Astrocyte (in vitro differentiated cells and primary cell): ENCODE data around the gene ATP13A2. TPM values are rescaled to one million over a fixed set of nuclear protein-coding genes. Genes with fewer than 3 reads are reported as not detected.

Source experiments
- DNase-seq: peaks from one replicate; pipeline ENCODE4 v3.0.0-alpha.2; 2010; ENCODE audit warnings: low read depth
- FAIRE-seq: peaks from 2 replicates; lab custom pipeline; 2011; peaks lifted over from hg19 to GRCh38; lab: Jason Lieb, UNC
- H2AFZ ChIP-seq: 2 replicates; pipeline ENCODE4 v1.6.0; 2012; ENCODE audit warnings: low read depth, low read length, inconsistent platforms
- H3K27ac ChIP-seq: 2 replicates; pipeline ENCODE4 v1.5.1; 2011; ENCODE audit warnings: low read depth, low read length, inconsistent platforms
- H3K27me3 ChIP-seq: 2 replicates; pipeline ENCODE4 v1.6.0; 2011; ENCODE audit warnings: low read length, inconsistent platforms; ENCODE audit not compliant: insufficient read depth
- H3K36me3 ChIP-seq: 2 replicates; pipeline ENCODE4 v1.5.1; 2011; ENCODE audit warnings: low read length, inconsistent platforms; ENCODE audit not compliant: insufficient read depth
- H3K4me1 ChIP-seq: 2 replicates; pipeline ENCODE4 v1.5.1; 2011; ENCODE audit warnings: low read length, inconsistent platforms; ENCODE audit not compliant: insufficient read depth
- H3K4me2 ChIP-seq: 2 replicates; pipeline ENCODE4 v1.6.0; 2012; ENCODE audit warnings: low read length, inconsistent platforms
- H3K4me3 ChIP-seq: 2 replicates; pipeline ENCODE4 v1.5.1; 2011; ENCODE audit warnings: low read depth, mild to moderate bottlenecking, low read length, inconsistent platforms; ENCODE audit not compliant: insufficient read depth
- H3K79me2 ChIP-seq: 2 replicates; pipeline ENCODE4 v1.6.0; 2012; ENCODE audit warnings: mild to moderate bottlenecking, low read length, inconsistent platforms; ENCODE audit not compliant: insufficient read depth
- H3K9ac ChIP-seq: 2 replicates; pipeline ENCODE4 v1.6.0; 2012; ENCODE audit warnings: mild to moderate bottlenecking, low read length, inconsistent platforms
- H3K9me3 ChIP-seq: 2 replicates; pipeline ENCODE4 v1.5.1; 2012; ENCODE audit warnings: low read depth, mild to moderate bottlenecking, low read length, inconsistent platforms; ENCODE audit not compliant: insufficient read depth
- H4K20me1 ChIP-seq: 2 replicates; pipeline ENCODE4 v1.6.0; 2012; ENCODE audit warnings: low read length, inconsistent platforms; ENCODE audit not compliant: insufficient read depth
- H3K27ac Mint-ChIP-seq: one replicate; pipeline ENCODE4 v1.8.0; 2021; ENCODE audit warnings: mild to moderate bottlenecking, mixed read lengths; ENCODE audit not compliant: unreplicated experiment
- H3K27me3 Mint-ChIP-seq: one replicate; pipeline ENCODE4 v1.8.0; 2021; ENCODE audit warnings: low read depth, mixed read lengths; ENCODE audit not compliant: unreplicated experiment
- H3K36me3 Mint-ChIP-seq: one replicate; pipeline ENCODE4 v1.8.0; 2021; ENCODE audit warnings: low read depth, mixed read lengths; ENCODE audit not compliant: unreplicated experiment
- H3K4me1 Mint-ChIP-seq: one replicate; pipeline ENCODE4 v1.8.0; 2021; ENCODE audit warnings: low read depth, mixed read lengths; ENCODE audit not compliant: unreplicated experiment
- H3K4me3 Mint-ChIP-seq: one replicate; pipeline ENCODE4 v1.8.0; 2021; ENCODE audit warnings: mild to moderate bottlenecking, moderate library complexity, mixed read lengths; ENCODE audit not compliant: unreplicated experiment
- H3K9me3 Mint-ChIP-seq: one replicate; pipeline ENCODE4 v1.8.0; 2021; ENCODE audit warnings: mild to moderate bottlenecking, mixed read lengths; ENCODE audit not compliant: unreplicated experiment
- CTCF ChIP-seq: IDR thresholded peaks from 2 replicates; pipeline ENCODE4 v1.5.1; 2011; ENCODE audit warnings: low read depth, mild to moderate bottlenecking, inconsistent platforms, low read length, moderate library complexity; ENCODE audit not compliant: insufficient read depth
- EZH2 ChIP-seq: IDR thresholded peaks from 2 replicates; pipeline ENCODE4 v1.6.1; 2012; ENCODE audit warnings: mild to moderate bottlenecking, low read length, inconsistent platforms; ENCODE audit not compliant: insufficient read depth
- total RNA-seq: library from RNA; stranded (reverse); gene quantifications from 2 replicates; pipeline ENCODE4 v1.2.1, GENCODE V29; 2021

ATP13A2 gene
- total RNA-seq, 1 donor from 2014 or later: 67.8 TPM

DNA sequence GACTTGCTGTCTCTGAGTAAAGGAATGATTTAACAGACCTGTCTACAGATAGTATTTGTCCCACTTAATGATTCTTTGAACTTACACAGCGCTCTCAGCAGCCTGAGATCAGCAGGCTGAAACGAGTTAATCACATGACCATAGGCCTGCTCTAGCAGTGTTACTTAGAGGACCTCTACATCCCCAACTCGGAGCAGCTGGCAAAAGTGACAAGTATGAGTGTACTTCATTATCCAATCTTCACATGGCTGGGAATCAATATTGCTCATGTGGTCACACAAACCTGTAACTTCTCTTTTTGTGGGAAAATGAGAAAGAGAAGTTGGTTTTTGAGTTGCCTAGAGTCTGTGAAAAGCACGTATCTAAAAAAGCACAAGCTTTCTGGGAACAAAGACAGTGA, 11.4 kb upstream of the ATP13A2 start:
- no peaks in the 10 kb centered on the region for H3K4me1 ChIP-seq
- TF ChIP-seq CTCF (no peak), EZH2 (no peak)
- FAIRE-seq (no peak), DNase-seq (no peak)
- no peak overlapping the region for H3K4me2 ChIP-seq
- no peak overlapping the region for H3K27ac ChIP-seq
- Mint-ChIP-seq H3K4me3 (no peak overlapping the region), H3K27ac (no peak overlapping the region), H3K27me3 (no peaks in the 10 kb centered on the region), H3K36me3 (peaks cover 29% of the 10 kb centered on the region), H3K9me3 (no peaks in the 10 kb centered on the region), H3K4me1 (peaks cover 4% of the 10 kb centered on the region)
- H3K4me3 ChIP-seq: no peak overlapping the region
- no peaks in the 10 kb centered on the region for H3K27me3 ChIP-seq
- peaks cover 60% of the 10 kb centered on the region for H3K36me3 ChIP-seq
- H3K79me2 ChIP-seq: no peaks in the 10 kb centered on the region
- H4K20me1 ChIP-seq: peaks cover 11% of the 10 kb centered on the region
- H2AFZ ChIP-seq: no peak overlapping the region
- H3K9ac ChIP-seq: no peak overlapping the region
- H3K9me3 ChIP-seq: no peaks in the 10 kb centered on the region

DNA sequence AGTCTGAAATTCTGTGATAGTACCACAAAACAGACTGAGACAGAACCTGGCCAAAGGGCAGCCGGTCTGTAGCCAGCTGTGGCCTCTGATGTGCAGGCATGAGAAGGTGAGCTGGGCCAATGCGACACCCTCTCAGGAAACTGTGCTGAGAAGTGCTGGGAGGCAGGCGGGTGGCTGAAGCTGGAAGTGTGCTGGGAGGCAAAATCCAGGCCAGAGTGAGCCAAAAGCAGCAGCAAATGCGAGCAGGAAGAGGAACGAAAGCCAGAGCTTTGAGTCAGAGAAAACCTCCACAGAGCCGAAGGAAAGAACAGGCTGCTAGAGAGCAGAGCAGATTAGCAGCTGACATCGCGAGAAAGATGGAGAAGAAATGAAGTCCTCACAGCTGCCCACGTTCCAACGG, 10.2 kb upstream of the ATP13A2 start:
- peaks cover 11% of the 10 kb centered on the region for H4K20me1 ChIP-seq
- DNase-seq: no peak
- Mint-ChIP-seq H3K27ac (peak overlapping the region; percentile 34), H3K27me3 (no peaks in the 10 kb centered on the region), H3K36me3 (peaks cover 23% of the 10 kb centered on the region), H3K9me3 (no peaks in the 10 kb centered on the region), H3K4me1 (peaks cover 4% of the 10 kb centered on the region), H3K4me3 (no peak overlapping the region)
- H3K9me3 ChIP-seq: no peaks in the 10 kb centered on the region
- no peaks in the 10 kb centered on the region for H3K27me3 ChIP-seq
- H3K27ac ChIP-seq: no peak overlapping the region
- no peak overlapping the region for H3K4me3 ChIP-seq
- no peak overlapping the region for H2AFZ ChIP-seq
- FAIRE-seq: no peak
- TF ChIP-seq EZH2: no peak
- TF ChIP-seq CTCF: no peak
- no peaks in the 10 kb centered on the region for H3K79me2 ChIP-seq
- no peak overlapping the region for H3K9ac ChIP-seq
- H3K4me2 ChIP-seq: no peak overlapping the region
- H3K4me1 ChIP-seq: no peaks in the 10 kb centered on the region
- H3K36me3 ChIP-seq: peaks cover 48% of the 10 kb centered on the region

DNA sequence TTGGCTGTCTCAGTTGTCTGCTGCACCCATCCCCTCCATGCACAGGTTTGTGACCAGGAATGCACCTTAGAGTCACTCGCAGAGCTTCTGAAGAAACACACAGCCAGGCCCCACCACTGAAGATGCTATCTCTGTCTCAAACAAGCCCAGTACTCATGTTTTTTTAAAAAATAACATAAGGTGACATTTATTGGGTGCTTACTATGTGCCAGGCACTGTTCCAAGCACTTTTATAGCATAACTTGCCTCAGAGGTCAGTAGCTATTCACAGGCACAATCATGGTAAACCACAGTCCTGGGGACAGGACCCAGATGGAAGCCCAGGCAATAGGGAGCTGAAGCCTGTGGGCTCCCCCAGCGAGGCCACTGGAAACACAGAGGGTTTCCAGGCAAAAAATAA, 8.8 kb upstream of the ATP13A2 start:
- H4K20me1 ChIP-seq: peaks cover 11% of the 10 kb centered on the region
- H2AFZ ChIP-seq: no peak overlapping the region
- H3K27me3 ChIP-seq: no peaks in the 10 kb centered on the region
- H3K9ac ChIP-seq: no peak overlapping the region
- H3K4me1 ChIP-seq: peaks cover 8% of the 10 kb centered on the region
- no peaks in the 10 kb centered on the region for H3K79me2 ChIP-seq
- DNase-seq (no peak), FAIRE-seq (no peak)
- H3K4me3 Mint-ChIP-seq: no peak overlapping the region
- peaks cover 11% of the 10 kb centered on the region for H3K4me1 Mint-ChIP-seq
- H3K9me3 ChIP-seq: no peaks in the 10 kb centered on the region
- no peaks in the 10 kb centered on the region for H3K9me3 Mint-ChIP-seq
- H3K36me3 ChIP-seq: peaks cover 44% of the 10 kb centered on the region
- H3K36me3 Mint-ChIP-seq: peaks cover 22% of the 10 kb centered on the region
- no peak overlapping the region for H3K4me2 ChIP-seq
- H3K27ac Mint-ChIP-seq: no peak overlapping the region
- no peak for TF ChIP-seq EZH2
- no peak for TF ChIP-seq CTCF
- H3K27me3 Mint-ChIP-seq: no peaks in the 10 kb centered on the region
- no peak overlapping the region for H3K27ac ChIP-seq
- H3K4me3 ChIP-seq: no peak overlapping the region
